Astrocyte (in vitro differentiated cells and primary cell): ENCODE data around the gene KPNA1. TPM values are rescaled to one million over a fixed set of nuclear protein-coding genes. Genes with fewer than 3 reads are reported as not detected.
A peak's percentile ranks its signal among the peaks of the same experiment; 100 is the strongest.

Experiments used
- DNase-seq: peaks from one replicate; pipeline ENCODE4 v3.0.0-alpha.2; 2010; ENCODE audit warnings: low read depth
- FAIRE-seq: peaks from 2 replicates; lab custom pipeline; 2011; peaks lifted over from hg19 to GRCh38; lab: Jason Lieb, UNC
- H2AFZ ChIP-seq: 2 replicates; pipeline ENCODE4 v1.6.0; 2012; ENCODE audit warnings: low read depth, low read length, inconsistent platforms
- H3K27ac ChIP-seq: 2 replicates; pipeline ENCODE4 v1.5.1; 2011; ENCODE audit warnings: low read depth, low read length, inconsistent platforms
- H3K27me3 ChIP-seq: 2 replicates; pipeline ENCODE4 v1.6.0; 2011; ENCODE audit warnings: low read length, inconsistent platforms; ENCODE audit not compliant: insufficient read depth
- H3K36me3 ChIP-seq: 2 replicates; pipeline ENCODE4 v1.5.1; 2011; ENCODE audit warnings: low read length, inconsistent platforms; ENCODE audit not compliant: insufficient read depth
- H3K4me1 ChIP-seq: 2 replicates; pipeline ENCODE4 v1.5.1; 2011; ENCODE audit warnings: low read length, inconsistent platforms; ENCODE audit not compliant: insufficient read depth
- H3K4me2 ChIP-seq: 2 replicates; pipeline ENCODE4 v1.6.0; 2012; ENCODE audit warnings: low read length, inconsistent platforms
- H3K4me3 ChIP-seq: 2 replicates; pipeline ENCODE4 v1.5.1; 2011; ENCODE audit warnings: low read depth, mild to moderate bottlenecking, low read length, inconsistent platforms; ENCODE audit not compliant: insufficient read depth
- H3K79me2 ChIP-seq: 2 replicates; pipeline ENCODE4 v1.6.0; 2012; ENCODE audit warnings: mild to moderate bottlenecking, low read length, inconsistent platforms; ENCODE audit not compliant: insufficient read depth
- H3K9ac ChIP-seq: 2 replicates; pipeline ENCODE4 v1.6.0; 2012; ENCODE audit warnings: mild to moderate bottlenecking, low read length, inconsistent platforms
- H3K9me3 ChIP-seq: 2 replicates; pipeline ENCODE4 v1.5.1; 2012; ENCODE audit warnings: low read depth, mild to moderate bottlenecking, low read length, inconsistent platforms; ENCODE audit not compliant: insufficient read depth
- H4K20me1 ChIP-seq: 2 replicates; pipeline ENCODE4 v1.6.0; 2012; ENCODE audit warnings: low read length, inconsistent platforms; ENCODE audit not compliant: insufficient read depth
- H3K27ac Mint-ChIP-seq: one replicate; pipeline ENCODE4 v1.8.0; 2021; ENCODE audit warnings: mild to moderate bottlenecking, mixed read lengths; ENCODE audit not compliant: unreplicated experiment
- H3K27me3 Mint-ChIP-seq: one replicate; pipeline ENCODE4 v1.8.0; 2021; ENCODE audit warnings: low read depth, mixed read lengths; ENCODE audit not compliant: unreplicated experiment
- H3K36me3 Mint-ChIP-seq: one replicate; pipeline ENCODE4 v1.8.0; 2021; ENCODE audit warnings: low read depth, mixed read lengths; ENCODE audit not compliant: unreplicated experiment
- H3K4me1 Mint-ChIP-seq: one replicate; pipeline ENCODE4 v1.8.0; 2021; ENCODE audit warnings: low read depth, mixed read lengths; ENCODE audit not compliant: unreplicated experiment
- H3K4me3 Mint-ChIP-seq: one replicate; pipeline ENCODE4 v1.8.0; 2021; ENCODE audit warnings: mild to moderate bottlenecking, moderate library complexity, mixed read lengths; ENCODE audit not compliant: unreplicated experiment
- H3K9me3 Mint-ChIP-seq: one replicate; pipeline ENCODE4 v1.8.0; 2021; ENCODE audit warnings: mild to moderate bottlenecking, mixed read lengths; ENCODE audit not compliant: unreplicated experiment
- EZH2 ChIP-seq: IDR thresholded peaks from 2 replicates; pipeline ENCODE4 v1.6.1; 2012; ENCODE audit warnings: mild to moderate bottlenecking, low read length, inconsistent platforms; ENCODE audit not compliant: insufficient read depth
- total RNA-seq: library from RNA; stranded (reverse); gene quantifications from 2 replicates; pipeline ENCODE4 v1.2.1, GENCODE V29; 2021
- TF ChIP-seq, protein P1 (sequence below): IDR thresholded peaks from 2 replicates; pipeline ENCODE4 v1.5.1; 2011; ENCODE audit warnings: low read depth, mild to moderate bottlenecking, inconsistent platforms, low read length, moderate library complexity; ENCODE audit not compliant: insufficient read depth

The KPNA1 gene
- total RNA-seq, 1 donor from 2014 or later: 165 TPM

DNA sequence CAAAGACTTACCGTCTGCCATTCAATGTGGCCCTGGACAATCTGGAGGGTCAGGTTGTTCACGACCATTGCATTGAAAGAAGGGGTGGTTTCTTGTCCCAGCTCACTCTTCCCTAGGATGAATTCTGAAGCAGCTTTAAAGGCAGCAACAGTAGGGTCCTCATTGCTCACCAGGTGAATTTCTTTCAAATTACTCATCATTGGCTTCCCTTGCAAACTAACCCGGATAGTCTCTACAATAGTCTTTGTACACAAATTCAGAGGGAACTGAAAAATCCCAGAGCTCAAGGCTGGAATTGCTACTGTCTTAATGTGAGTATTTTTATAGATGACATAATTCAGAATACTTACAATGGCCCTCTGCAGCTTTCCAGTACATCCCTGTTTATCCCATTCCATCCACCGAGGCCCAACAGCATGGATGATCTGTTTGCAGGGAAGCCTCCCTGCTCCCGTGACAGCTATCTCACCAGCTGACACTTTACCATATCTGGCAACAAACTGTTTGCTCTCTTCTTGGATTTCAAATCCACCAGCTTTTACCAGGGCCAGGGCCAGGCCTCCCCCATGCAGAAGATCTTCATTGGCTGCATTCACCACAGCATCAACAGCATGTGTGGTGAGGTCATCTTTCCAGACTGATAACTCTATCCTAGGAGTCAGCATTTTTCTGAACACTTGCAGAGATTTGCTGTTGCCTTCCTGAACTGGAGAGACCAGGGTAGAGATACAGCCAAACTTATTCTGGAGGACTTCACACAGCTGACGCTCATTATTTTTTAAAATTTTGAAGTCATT is 40.7 kb upstream of the KPNA1 start:
- Mint-ChIP-seq H3K4me3 (peak overlapping the region; percentile 46), H3K27me3 (no peaks in the 10 kb centered on the region), H3K9me3 (no peaks in the 10 kb centered on the region), H3K36me3 (peaks cover 37% of the 10 kb centered on the region), H3K27ac (peak overlapping the region; percentile 94), H3K4me1 (peaks cover 21% of the 10 kb centered on the region)
- no peaks in the 10 kb centered on the region for H3K79me2 ChIP-seq
- H3K27me3 ChIP-seq: no peaks in the 10 kb centered on the region
- peak overlapping the region; percentile 23 for H2AFZ ChIP-seq
- H3K9ac ChIP-seq: peak overlapping the region; percentile 40
- FAIRE-seq: no peak
- no peaks in the 10 kb centered on the region for H3K9me3 ChIP-seq
- DNase-seq: peak; percentile 54
- H3K36me3 ChIP-seq: peaks cover 5% of the 10 kb centered on the region
- peak overlapping the region; percentile 51 for H3K4me2 ChIP-seq
- peaks cover 10% of the 10 kb centered on the region for H3K4me1 ChIP-seq
- no peak overlapping the region for H3K4me3 ChIP-seq
- peak overlapping the region; percentile 60 for H3K27ac ChIP-seq
- TF ChIP-seq, protein P1, sequence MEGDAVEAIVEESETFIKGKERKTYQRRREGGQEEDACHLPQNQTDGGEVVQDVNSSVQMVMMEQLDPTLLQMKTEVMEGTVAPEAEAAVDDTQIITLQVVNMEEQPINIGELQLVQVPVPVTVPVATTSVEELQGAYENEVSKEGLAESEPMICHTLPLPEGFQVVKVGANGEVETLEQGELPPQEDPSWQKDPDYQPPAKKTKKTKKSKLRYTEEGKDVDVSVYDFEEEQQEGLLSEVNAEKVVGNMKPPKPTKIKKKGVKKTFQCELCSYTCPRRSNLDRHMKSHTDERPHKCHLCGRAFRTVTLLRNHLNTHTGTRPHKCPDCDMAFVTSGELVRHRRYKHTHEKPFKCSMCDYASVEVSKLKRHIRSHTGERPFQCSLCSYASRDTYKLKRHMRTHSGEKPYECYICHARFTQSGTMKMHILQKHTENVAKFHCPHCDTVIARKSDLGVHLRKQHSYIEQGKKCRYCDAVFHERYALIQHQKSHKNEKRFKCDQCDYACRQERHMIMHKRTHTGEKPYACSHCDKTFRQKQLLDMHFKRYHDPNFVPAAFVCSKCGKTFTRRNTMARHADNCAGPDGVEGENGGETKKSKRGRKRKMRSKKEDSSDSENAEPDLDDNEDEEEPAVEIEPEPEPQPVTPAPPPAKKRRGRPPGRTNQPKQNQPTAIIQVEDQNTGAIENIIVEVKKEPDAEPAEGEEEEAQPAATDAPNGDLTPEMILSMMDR: no peak
- no peak for TF ChIP-seq EZH2
- peaks cover 4% of the 10 kb centered on the region for H4K20me1 ChIP-seq

DNA sequence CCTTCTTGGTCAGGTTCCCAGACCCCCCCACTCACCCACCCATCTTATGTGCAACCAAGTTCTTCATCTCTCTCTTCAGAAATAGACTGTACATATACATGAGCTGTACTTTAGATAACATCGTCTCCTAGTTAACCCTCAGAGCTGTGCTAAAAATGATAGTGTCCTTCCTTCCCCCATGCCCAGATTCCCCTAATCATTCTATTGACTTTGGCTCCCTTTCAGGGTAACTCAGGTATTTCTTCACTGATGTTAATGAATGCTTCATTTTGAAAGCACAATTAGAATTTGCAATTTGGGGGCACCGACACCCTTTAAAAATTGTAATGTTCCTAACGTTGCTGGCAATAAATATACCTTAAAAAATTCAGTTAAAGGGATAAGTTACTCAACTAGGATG is 38.4 kb upstream of the KPNA1 start:
- Histone ChIP-seq H3K27me3 (no peaks in the 10 kb centered on the region), H3K27ac (no peak overlapping the region), H4K20me1 (peaks cover 4% of the 10 kb centered on the region), H3K9me3 (no peaks in the 10 kb centered on the region), H3K4me1 (peaks cover 10% of the 10 kb centered on the region), H3K4me3 (no peak overlapping the region), H2AFZ (no peak overlapping the region), H3K36me3 (peaks cover 5% of the 10 kb centered on the region), H3K4me2 (no peak overlapping the region), H3K9ac (no peak overlapping the region), H3K79me2 (no peaks in the 10 kb centered on the region)
- Mint-ChIP-seq H3K9me3 (no peaks in the 10 kb centered on the region), H3K27ac (no peak overlapping the region), H3K27me3 (no peaks in the 10 kb centered on the region), H3K36me3 (peaks cover 33% of the 10 kb centered on the region), H3K4me1 (peaks cover 17% of the 10 kb centered on the region), H3K4me3 (no peak overlapping the region)
- FAIRE-seq (no peak), DNase-seq (no peak)
- TF ChIP-seq, protein P1: no peak
- TF ChIP-seq EZH2: no peak

DNA sequence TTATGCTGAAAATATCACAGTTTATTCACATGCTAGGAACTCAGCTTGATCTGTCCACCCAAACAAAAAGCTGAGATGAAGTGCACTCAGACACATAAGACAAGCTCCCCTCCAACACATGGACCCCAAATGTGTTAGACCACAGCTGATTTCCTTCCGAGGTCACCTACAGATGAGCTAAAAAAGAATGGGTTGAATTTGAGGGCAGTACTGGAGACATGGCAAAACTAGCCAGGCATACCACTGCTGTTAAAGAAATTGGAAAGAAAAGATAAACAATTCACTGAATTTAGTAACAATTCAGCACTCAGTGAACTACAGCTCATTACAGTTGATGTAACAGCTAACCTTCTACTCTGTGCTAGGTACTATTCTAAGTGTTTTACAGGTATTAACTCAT is 33.9 kb upstream of the KPNA1 start:
- no peaks in the 10 kb centered on the region for H3K36me3 ChIP-seq
- FAIRE-seq (no peak), DNase-seq (no peak)
- H3K27ac Mint-ChIP-seq: no peak overlapping the region
- no peaks in the 10 kb centered on the region for H3K27me3 ChIP-seq
- H3K27me3 Mint-ChIP-seq: no peaks in the 10 kb centered on the region
- no peaks in the 10 kb centered on the region for H3K4me1 ChIP-seq
- H3K9me3 Mint-ChIP-seq: no peaks in the 10 kb centered on the region
- H3K4me2 ChIP-seq: no peak overlapping the region
- H3K27ac ChIP-seq: no peak overlapping the region
- no peaks in the 10 kb centered on the region for H3K79me2 ChIP-seq
- no peak overlapping the region for H3K9ac ChIP-seq
- H3K9me3 ChIP-seq: no peaks in the 10 kb centered on the region
- no peak overlapping the region for H3K4me3 Mint-ChIP-seq
- H3K4me3 ChIP-seq: no peak overlapping the region
- peaks cover 34% of the 10 kb centered on the region for H3K36me3 Mint-ChIP-seq
- TF ChIP-seq EZH2: no peak
- TF ChIP-seq, protein P1: no peak
- H3K4me1 Mint-ChIP-seq: peaks cover under 1% of the 10 kb centered on the region
- no peak overlapping the region for H2AFZ ChIP-seq
- H4K20me1 ChIP-seq: no peaks in the 10 kb centered on the region
